GM21619 (cell line): ENCODE measurements around the gene COL15A1.
"Not testable (repeated sequence)": the region's sequence is repeated elsewhere in the genome, so short reads cannot be mapped to it uniquely, and the experiment has no call there.

Experiments
- ATAC-seq: cut with Tn5 transposase; IDR thresholded peaks from one replicate; pipeline ENCODE4 v1.9.1; 2021; ENCODE audit not compliant: unreplicated experiment

COL15A1 gene

GRCh38 chr9:99010393-99010792, 66.7 kb downstream of the COL15A1 start:
- ATAC-seq, result not testable (repeated sequence)

GRCh38 chr9:99011161-99011709, 67.5 kb downstream of the COL15A1 start:
- no peak for ATAC-seq

- no peak for ATAC-seq
Measured at GRCh38 chr9:99012957-99013512, 69.3 kb downstream of the COL15A1 start.

- ATAC-seq, result no peak
Measured at GRCh38 chr9:99013550-99013949, 69.8 kb downstream of the COL15A1 start.

GRCh38 chr9:99015448-99015847, 71.7 kb downstream of the COL15A1 start:
- no peak for ATAC-seq

- ATAC-seq, result no peak
Measured at GRCh38 chr9:99015890-99016289, 72.2 kb downstream of the COL15A1 start.

GRCh38 chr9:99016681-99017387, 73.1 kb downstream of the COL15A1 start:
- no peak for ATAC-seq

- no peak for ATAC-seq
Measured at GRCh38 chr9:99018653-99019052, 74.9 kb downstream of the COL15A1 start.

- ATAC-seq, result no peak
Measured at GRCh38 chr9:99019510-99020331, 76.0 kb downstream of the COL15A1 start.

GRCh38 chr9:99020786-99021436, 77.2 kb downstream of the COL15A1 start:
- ATAC-seq, result no peak

GRCh38 chr9:99021512-99021911, 77.8 kb downstream of the COL15A1 start:
- ATAC-seq, result no peak

GRCh38 chr9:99023231-99023630, 79.5 kb downstream of the COL15A1 start:
- ATAC-seq, result no peak

GRCh38 chr9:99023831-99024230, 80.1 kb downstream of the COL15A1 start:
- ATAC-seq, result no peak

- ATAC-seq, result no peak
Measured at GRCh38 chr9:99024959-99025358, 81.3 kb downstream of the COL15A1 start.

GRCh38 chr9:99025616-99026270, 82.0 kb downstream of the COL15A1 start:
- no peak for ATAC-seq

GRCh38 chr9:99026271-99026955, 82.7 kb downstream of the COL15A1 start:
- ATAC-seq, result no peak

GRCh38 chr9:99026956-99027298, 83.2 kb downstream of the COL15A1 start:
- ATAC-seq, result no peak

GRCh38 chr9:99027443-99027842, 83.7 kb downstream of the COL15A1 start:
- ATAC-seq, result no peak

- no peak for ATAC-seq
Measured at GRCh38 chr9:99029083-99029645, 85.5 kb downstream of the COL15A1 start.

GRCh38 chr9:99030092-99030511, 86.4 kb downstream of the COL15A1 start:
- ATAC-seq, result no peak
